Stimulated activated CD8-positive, alpha-beta memory T cell treated with anti-CD3 and anti-CD28 coated beads, Interleukin-7, amount 100 ng/mL, for 48 hours (primary cell): ENCODE measurements around the gene AP1G2.

Experiments
- DNase-seq, 2 donors: peaks; one replicate each; pipeline ENCODE4 v3.0.0-alpha.2; 2020; ENCODE audit warnings: low read depth in 1 of 2; ENCODE audit errors: extremely low read depth in 1 of 2

The AP1G2 gene

GRCh38 chr14:23521785-23522640, 45.6 kb downstream of the AP1G2 start:
- DNase-seq = no peak

DNA sequence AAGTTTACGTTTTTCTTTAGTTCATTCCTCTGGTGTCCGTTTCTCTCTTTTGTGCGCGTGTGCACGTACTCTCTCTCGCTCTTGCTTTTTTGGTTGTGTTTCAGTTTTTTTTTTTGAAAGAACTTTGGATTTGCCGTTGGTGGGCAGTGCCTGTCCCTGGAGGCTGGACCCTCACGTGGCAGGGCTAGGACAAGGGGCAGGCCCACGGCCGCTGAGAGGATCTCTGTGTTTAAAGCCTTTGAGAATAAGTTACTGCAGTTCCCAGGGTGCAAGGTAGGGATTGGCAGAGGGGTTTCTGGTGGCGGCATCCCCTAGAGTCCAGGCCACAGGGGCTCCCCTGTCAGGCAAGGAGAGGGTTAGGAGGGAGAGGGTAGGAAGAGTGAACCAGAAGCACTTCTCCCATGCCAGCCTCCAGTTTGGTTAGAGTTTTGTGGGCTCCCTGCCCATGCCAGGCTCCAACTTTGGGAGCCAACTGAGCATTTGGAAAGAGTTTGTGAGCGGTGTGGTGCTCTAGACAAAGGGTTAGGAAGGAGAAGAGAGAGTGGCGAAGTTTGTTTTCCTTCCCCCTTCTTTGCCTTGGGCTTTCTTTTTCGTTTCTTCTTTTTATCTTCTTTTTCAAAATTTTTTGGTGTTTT, 46.6 kb downstream of the AP1G2 start:
- DNase-seq = no peak

- no peak for DNase-seq
Observed at GRCh38 chr14:23518709-23519108, 48.9 kb downstream of the AP1G2 start.

GRCh38 chr14:23517650-23518326, 49.8 kb downstream of the AP1G2 start:
- DNase-seq = no peak

- no peak for DNase-seq
Observed at GRCh38 chr14:23514644-23514957, 53.0 kb downstream of the AP1G2 start.

- no peak for DNase-seq
Observed at GRCh38 chr14:23513818-23514643, 53.6 kb downstream of the AP1G2 start.

DNA sequence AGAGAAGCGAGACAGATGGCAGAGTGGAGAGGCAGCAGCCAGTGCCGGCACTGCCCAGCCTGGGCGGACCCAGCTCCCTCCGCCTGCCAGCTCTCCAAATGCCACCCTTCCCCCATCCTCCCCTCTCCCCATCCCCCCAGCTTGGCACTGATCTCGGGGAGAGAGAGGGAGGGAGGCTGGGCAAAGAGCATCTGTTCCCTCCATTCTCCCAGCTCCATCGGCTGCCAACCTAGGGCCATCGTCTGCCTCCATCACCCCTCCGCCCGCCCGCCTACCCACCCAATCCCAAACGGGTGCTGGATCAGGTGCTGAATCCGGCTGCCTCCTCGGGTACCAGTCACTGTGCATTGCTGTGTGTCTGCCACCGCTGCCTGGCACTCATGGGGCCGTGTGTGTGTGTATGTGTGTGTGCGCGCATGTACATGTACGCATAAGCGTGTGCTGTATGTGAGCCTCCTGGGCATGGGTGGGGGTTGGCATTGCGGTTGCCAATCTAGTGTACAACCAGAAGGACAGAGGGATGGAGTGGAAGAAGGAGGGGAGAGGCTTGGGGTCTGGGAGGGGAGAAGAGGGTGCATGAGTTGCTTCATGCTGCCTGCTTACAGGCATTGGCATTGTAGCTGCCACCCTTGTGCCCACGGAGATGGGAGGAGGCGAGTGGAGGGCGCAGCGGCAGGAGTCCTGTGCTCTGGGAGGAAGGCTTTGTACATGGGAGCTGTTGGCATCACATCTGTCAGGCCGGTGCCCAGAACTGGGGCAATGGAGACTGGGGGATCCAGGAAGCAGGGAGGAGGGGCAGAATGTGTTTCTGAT, 54.4 kb downstream of the AP1G2 start:
- no peak for DNase-seq

- no peak for DNase-seq
Observed at GRCh38 chr14:23512156-23512555, 55.4 kb downstream of the AP1G2 start.
